Adrenal gland (tissue), 12 donors: ENCODE measurements around the gene DEF6. TPM values are rescaled to one million over a fixed set of nuclear protein-coding genes. Genes with fewer than 3 reads are reported as not detected.
"Not testable (repeated sequence)": the region's sequence is repeated elsewhere in the genome, so short reads cannot be mapped to it uniquely, and the experiment has no call there.

Experiments used
- DNase-seq, 7 donors: peaks; one replicate each; pipeline ENCODE4 v3.0.0-alpha.2; 2019 to 2020
- H3K27ac ChIP-seq, 5 donors: fragments of 200-600 bp; sonication (generic) in 4 of 5; 1 replicate in 3 of 5; 2 replicates in 2 of 5; pipeline versions ENCODE4 v1.5.1 to v1.8.0; 2016 to 2020; ENCODE audit warnings: mild to moderate bottlenecking in 1 of 5
- H3K27me3 ChIP-seq: fragments of 200-600 bp; 2 replicates; pipeline ENCODE4 v1.8.0; 2021
- H3K36me3 ChIP-seq, 2 donors: fragments of 200-600 bp; replicated peaks in 1 of 2; 1 replicate in 1 of 2; 2 replicates in 1 of 2; pipeline versions ENCODE4 v1.5.1 to v1.8.0; 2018 to 2022
- H3K4me1 ChIP-seq, 2 donors: fragments of 200-600 bp; replicated peaks in 1 of 2; 1 replicate in 1 of 2; 2 replicates in 1 of 2; pipeline versions ENCODE4 v1.5.1 to v1.8.0; 2018 to 2021
- H3K4me3 ChIP-seq, 4 donors: fragments of 200-600 bp; sonication (generic) in 3 of 4; one replicate each; pipeline ENCODE4 v1.5.1; 2016 to 2018
- H3K9me3 ChIP-seq, 3 donors: fragments of 200-600 bp; sonication (generic) in 1 of 3; replicated peaks in 1 of 3; 1 replicate in 2 of 3; 2 replicates in 1 of 3; pipeline versions ENCODE4 v1.5.1 to v1.8.0; 2016 to 2021
- POLR2A ChIP-seq, 2 donors: fragments of 450-650 bp; IDR thresholded peaks; one replicate each; pipeline ENCODE4 v1.6.1; 2017; ENCODE audit warnings: antibody characterized with exemption in 2 of 2, mild to moderate bottlenecking in 2 of 2, moderate library complexity in 1 of 2
- WGBS, 4 donors: extraction: QIAGEN DNeasy Blood & Tissue Kit in 2 of 4; methylation state at CpG; one replicate each; pipeline versions ENCODE4 v1.1.5 to v1.1.7; 2013 to 2017; 5-methylcytosine and 5-hydroxymethylcytosine counted together
- intact Hi-C, 2 donors: fragments of 100-400 bp; cut with DNase I; formaldehyde crosslinking; loops; one replicate each; pipeline versions ENCODE4 v1.14.1 to v1.15.0; 2022 to 2023
- polyA plus RNA-seq, 3 donors: library from polyadenylated mRNA; stranded (reverse); fragments of 200-250 nt in 2 of 3; fragments of 350-450 nt in 1 of 3; fragmentation: Illumina TruSeq in 1 of 3; extraction: RNeasy Lipid Tissue Mini Kit (QIAGEN cat#74804) in 1 of 3; gene quantifications; one replicate each; pipeline ENCODE4 v1.2.3, GENCODE V29; 2013 to 2014
- total RNA-seq, 9 donors: library from RNA; depleted of rRNA in 4 of 9; stranded (reverse); fragments of >200 nt in 4 of 9; fragments of 120-200 nt in 1 of 9; fragmentation: NEBNext Ultra II Directional in 1 of 9; extraction: Animal tissue kit (Norgen Biotek cat#: 25700) in 1 of 9; gene quantifications; one replicate each; pipeline versions ENCODE4 v1.1.0 to v1.2.4, GENCODE V29; 2013 to 2023
- TF ChIP-seq, protein P1 (sequence below), 6 experiments: fragments of 450-650 bp in 4 of 6; fragments of 200-600 bp in 2 of 6; sonication (generic) in 1 of 6; IDR thresholded peaks; 1 replicate in 5 of 6; 2 replicates in 1 of 6; pipeline versions ENCODE4 v1.5.1 to v1.8.0; 2016 to 2021; ENCODE audit warnings: antibody characterized with exemption in 6 of 6, mild to moderate bottlenecking in 2 of 6, moderate library complexity in 1 of 6
- donor health status: healthy with polysubstance abuse.
- donor health status: Bipolar disorder and iron deficiency.
- donor health status: DM: yes; HTN: yes; CAD: no.
- donor health status: DM: no; HTN: no; CAD: no.
- donor health status: DM: no; HTN: no; CAD: no.
- donor health status: DM: yes; HTN: yes; CAD: no.

Gene DEF6
- total and polyA plus RNA-seq, 12 donors: 1.6 to 26.1 (median 6.1) TPM

- Histone ChIP-seq H3K36me3 (no peaks in the 10 kb centered on the region), H3K27me3 (no peaks in the 10 kb centered on the region), H3K4me1 (no peaks in the 10 kb centered on the region), H3K27ac (no peak overlapping the region), H3K9me3 (no peaks in the 10 kb centered on the region), H3K4me3 (no peak overlapping the region)
- TF ChIP-seq, protein P1, sequence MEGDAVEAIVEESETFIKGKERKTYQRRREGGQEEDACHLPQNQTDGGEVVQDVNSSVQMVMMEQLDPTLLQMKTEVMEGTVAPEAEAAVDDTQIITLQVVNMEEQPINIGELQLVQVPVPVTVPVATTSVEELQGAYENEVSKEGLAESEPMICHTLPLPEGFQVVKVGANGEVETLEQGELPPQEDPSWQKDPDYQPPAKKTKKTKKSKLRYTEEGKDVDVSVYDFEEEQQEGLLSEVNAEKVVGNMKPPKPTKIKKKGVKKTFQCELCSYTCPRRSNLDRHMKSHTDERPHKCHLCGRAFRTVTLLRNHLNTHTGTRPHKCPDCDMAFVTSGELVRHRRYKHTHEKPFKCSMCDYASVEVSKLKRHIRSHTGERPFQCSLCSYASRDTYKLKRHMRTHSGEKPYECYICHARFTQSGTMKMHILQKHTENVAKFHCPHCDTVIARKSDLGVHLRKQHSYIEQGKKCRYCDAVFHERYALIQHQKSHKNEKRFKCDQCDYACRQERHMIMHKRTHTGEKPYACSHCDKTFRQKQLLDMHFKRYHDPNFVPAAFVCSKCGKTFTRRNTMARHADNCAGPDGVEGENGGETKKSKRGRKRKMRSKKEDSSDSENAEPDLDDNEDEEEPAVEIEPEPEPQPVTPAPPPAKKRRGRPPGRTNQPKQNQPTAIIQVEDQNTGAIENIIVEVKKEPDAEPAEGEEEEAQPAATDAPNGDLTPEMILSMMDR (IDR thresholded peaks at IDR 0.05): no peak
- no peak for TF ChIP-seq POLR2A (IDR thresholded peaks at IDR 0.05)
- WGBS, 4 donors: 73 to 86% (median 77%) methylated on average over 1 of the region's 1 CpG
- intact Hi-C loops: no loop called here
- DNase-seq: no peak
These were observed 6.7 kb downstream of the DEF6 start for GRCh38 chr6:35304299-35304698.

GRCh38 chr6:35305117-35305516 is 7.5 kb downstream of the DEF6 start:
- Histone ChIP-seq H3K4me1 (no peaks in the 10 kb centered on the region), H3K36me3 (no peaks in the 10 kb centered on the region), H3K27me3 (no peaks in the 10 kb centered on the region), H3K4me3 (no peak overlapping the region), H3K27ac (no peak overlapping the region), H3K9me3 (no peaks in the 10 kb centered on the region)
- no peak for TF ChIP-seq POLR2A (IDR thresholded peaks at IDR 0.05)
- TF ChIP-seq, protein P1 (IDR thresholded peaks at IDR 0.05): no peak
- intact Hi-C loops: no loop called here
- 92 to 93% (median 92%) methylated on average over 8 of the region's 8 CpGs for WGBS, 4 donors
- DNase-seq: no peak

DNA sequence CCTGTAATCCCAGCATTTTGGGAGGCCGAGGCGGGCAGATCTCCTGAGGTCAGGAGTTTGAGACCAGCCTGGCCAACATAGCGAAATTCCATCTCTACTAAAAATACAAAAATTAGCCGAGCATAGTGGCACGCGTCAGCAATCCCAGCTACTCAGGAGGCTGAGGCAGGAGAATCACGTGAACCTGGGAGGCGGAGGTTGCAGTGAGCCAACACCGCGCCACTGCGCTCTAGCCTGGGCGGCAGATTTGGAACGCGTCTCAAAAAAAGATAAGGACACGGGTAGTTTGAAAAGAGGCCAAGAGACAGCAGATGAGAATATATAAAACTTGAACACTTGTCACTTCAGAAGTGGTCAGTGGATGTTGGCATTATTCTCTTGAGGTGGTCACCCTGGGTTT is 9.5 kb downstream of the DEF6 start:
- intact Hi-C loops, DNase-seq: not testable (repeated sequence)
- H3K4me1 ChIP-seq: peaks cover 0 to 15% of the 10 kb centered on the region in 2 donors

GRCh38 chr6:35308543-35308942 is 10.9 kb downstream of the DEF6 start:
- H3K4me3 ChIP-seq, H3K9me3 ChIP-seq, H3K27ac ChIP-seq, H3K27me3 ChIP-seq, H3K36me3 ChIP-seq, intact Hi-C loops, DNase-seq: not testable (repeated sequence)
- 87 to 98% (median 91%) methylated on average over 2 of the region's 2 CpGs for WGBS, 4 donors
- H3K4me1 ChIP-seq: peaks cover 0 to 18% of the 10 kb centered on the region in 2 donors

More for the DNA sequence above, 9.5 kb downstream of the DEF6 start:
- H3K4me3 ChIP-seq, H3K27ac ChIP-seq, H3K27me3 ChIP-seq, H3K9me3 ChIP-seq, H3K36me3 ChIP-seq: not testable (repeated sequence)
- WGBS, 4 donors: 88% methylated on average over 15 of the region's 15 CpGs

DNA sequence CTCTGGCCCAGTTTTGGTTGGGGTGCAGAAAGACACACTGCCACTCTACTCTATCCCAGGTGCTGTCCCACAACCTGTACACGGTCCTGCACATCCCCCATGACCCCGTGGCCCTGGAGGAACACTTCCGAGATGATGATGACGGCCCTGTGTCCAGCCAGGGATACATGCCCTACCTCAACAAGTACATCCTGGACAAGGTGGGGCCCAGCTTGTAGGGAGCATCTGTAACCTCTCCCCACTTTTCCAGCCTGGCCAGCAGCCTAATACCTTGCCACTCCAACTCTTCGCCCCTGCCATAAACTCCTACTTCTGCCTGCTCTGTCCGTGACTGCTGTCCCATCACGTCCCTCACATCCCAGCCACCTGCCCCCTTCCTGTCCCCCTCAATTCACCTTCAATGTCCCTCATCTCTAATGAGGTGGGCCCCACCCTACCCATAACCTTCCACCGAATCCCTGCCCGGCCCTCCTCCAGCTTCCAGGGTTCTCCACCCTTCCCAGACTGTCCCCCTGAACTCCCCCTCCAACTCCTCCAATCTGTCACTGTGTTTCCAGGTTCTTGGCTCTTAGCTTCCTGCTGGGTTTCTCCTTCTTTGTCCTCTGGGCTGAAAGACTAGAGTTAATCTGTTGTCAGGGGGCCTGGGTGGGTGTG is 12.1 kb downstream of the DEF6 start:
- H3K27ac ChIP-seq: no peak overlapping the region
- intact Hi-C loops: no loop called here
- H3K9me3 ChIP-seq: no peaks in the 10 kb centered on the region
- peak in 1 of 7 donors; percentile 35 for DNase-seq
- H3K4me3 ChIP-seq: no peak overlapping the region
- no peak for TF ChIP-seq POLR2A (IDR thresholded peaks at IDR 0.05)
- TF ChIP-seq, protein P1 (IDR thresholded peaks at IDR 0.05): no peak
- peaks cover 0 to 18% of the 10 kb centered on the region in 2 donors for H3K4me1 ChIP-seq
- WGBS, 4 donors: 83 to 92% (median 87%) methylated on average over 7 to 9 of the region's 9 CpGs
- no peaks in the 10 kb centered on the region for H3K36me3 ChIP-seq
- H3K27me3 ChIP-seq: no peaks in the 10 kb centered on the region
